Right lobe of liver (tissue), 4 donors: ENCODE results near the gene FHIT.

Experiments used
- CTCF ChIP-seq, 4 donors: fragments of 200-600 bp in 3 of 4; fragments of 450-650 bp in 1 of 4; IDR thresholded peaks; one replicate each; pipeline versions ENCODE4 v1.5.1 to v1.8.0; 2016 to 2022; ENCODE audit warnings: antibody characterized with exemption in 4 of 4, mild to moderate bottlenecking in 2 of 4
- POLR2A ChIP-seq: fragments of 450-650 bp; IDR thresholded peaks from one replicate; pipeline ENCODE4 v1.6.1; 2017; ENCODE audit warnings: antibody characterized with exemption, mild to moderate bottlenecking
- donor health status: DM: no; HTN: no; CAD: no.
- donor health status: DM: no; HTN: no; CAD: no.
- donor health status: DM: no; HTN: yes; CAD: no.

GRCh38 chr3:59831394-59831793 is 1419.9 kb downstream of the FHIT start:
- TF ChIP-seq POLR2A (no peak), CTCF (IDR thresholded peaks at IDR 0.05) (no peak)
